HG02970 (cell line): ENCODE data around the gene CERS2.

Experiments used
- ATAC-seq: cut with Tn5 transposase; IDR thresholded peaks from one replicate; pipeline ENCODE4 v1.9.1; 2021; ENCODE audit warnings: mild to moderate bottlenecking, moderate library complexity, moderate number of reproducible peaks; ENCODE audit not compliant: unreplicated experiment, low FRiP score

The CERS2 gene

DNA sequence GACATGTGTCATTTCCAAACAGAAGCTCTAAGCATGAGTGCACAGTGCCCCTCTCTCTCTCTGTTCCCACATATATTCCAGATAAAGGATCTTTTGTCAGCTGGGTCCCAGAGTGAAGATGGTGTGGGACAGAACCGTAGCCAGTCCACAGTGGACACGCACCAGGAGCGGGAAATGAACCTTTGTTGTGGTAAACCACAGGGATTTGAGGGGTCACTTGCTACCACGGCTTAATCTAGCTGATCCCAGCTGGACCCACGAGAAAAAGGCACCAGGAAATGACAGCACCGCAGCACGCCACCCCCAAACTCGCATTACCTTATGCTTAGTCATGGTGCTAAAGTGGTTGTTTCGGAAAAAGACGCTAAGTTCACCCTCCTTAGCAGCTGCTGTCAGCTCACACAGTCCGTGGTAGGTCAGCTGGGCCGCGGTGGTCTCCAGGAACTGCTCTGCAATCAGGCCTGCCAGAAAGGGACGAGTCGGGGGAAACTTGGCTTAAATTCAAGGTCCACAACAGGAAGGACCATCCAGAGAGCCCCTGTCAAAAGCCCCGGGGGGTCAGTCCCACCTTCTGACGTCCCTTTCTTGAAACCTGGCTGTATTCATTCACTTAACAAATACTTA is 24.5 kb upstream of the CERS2 start:
- ATAC-seq, result no peak

DNA sequence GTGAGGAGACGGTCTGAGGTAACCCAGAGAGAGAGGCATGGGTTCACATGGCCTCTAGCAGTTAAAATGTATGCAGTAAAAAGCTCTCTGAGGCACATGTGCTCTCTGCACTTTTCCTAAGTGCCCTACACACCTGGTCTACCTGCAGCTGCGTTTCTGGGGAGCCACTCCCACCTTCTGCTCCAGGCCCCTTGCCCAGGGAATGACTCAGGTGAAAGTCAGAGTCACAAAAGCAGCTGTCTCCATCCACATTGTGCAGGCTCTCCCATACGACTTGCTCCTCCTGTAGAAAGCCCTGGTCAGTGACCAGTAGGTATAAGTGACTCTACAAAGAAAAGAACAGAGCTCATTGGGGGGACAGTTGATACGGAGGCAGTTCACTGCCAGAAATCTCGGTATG is 23.3 kb upstream of the CERS2 start:
- no peak for ATAC-seq

DNA sequence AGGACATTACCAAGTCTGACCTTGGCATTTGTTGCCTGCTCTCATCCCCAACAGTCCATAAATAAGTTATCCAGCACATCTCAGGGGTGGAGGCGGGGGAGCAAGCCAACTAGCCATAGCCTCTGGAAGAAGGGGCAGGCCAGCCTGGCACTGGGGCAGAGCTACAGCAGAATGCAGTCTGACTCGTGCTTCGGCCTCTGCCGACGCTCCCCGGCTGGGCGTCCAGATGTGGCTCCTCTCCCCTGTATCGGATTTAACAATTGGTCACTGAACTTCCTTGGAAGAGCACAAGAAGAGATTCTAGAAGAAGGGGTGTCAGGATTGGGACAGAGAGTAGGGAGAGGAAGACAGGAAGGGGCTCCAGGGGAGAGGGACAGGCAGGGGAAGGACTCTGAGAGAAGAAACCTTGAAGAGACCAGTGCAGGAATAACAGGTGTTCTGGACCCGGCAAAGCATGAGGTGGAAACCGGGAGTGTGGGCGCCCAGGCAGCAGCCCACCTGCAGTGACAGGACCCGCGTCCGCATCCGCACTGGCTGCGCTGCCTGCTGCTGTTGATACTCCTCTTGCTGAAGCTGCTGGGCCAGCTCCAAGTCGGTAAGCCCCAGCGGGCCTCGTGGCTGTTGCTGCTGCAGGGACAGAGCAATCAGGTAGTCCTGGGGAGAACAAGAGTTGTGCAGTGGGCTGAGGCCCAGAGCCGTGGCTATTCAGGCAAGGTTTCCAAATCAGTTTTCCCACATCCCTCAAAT is 22.7 kb upstream of the CERS2 start:
- ATAC-seq, result no peak

DNA sequence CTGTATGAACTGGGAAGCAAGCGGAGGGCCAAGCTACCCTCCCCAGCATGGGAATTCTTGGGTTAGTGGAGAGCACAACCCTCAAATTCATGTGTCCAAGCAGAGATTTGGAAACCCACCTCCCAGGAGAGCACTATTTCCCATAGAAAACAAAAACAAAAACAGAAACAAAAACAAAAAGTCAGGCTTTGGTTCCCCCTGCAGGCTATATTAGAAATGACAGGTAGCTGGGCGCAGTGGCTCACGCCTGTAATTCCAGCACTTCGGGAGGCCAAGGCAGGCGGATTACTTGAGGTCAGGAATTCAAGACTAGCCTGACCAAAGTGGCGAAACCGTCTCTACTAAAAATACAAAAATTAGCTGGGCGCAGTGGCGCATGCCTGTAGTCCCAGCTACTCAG is 21.3 kb upstream of the CERS2 start:
- ATAC-seq, result no peak

DNA sequence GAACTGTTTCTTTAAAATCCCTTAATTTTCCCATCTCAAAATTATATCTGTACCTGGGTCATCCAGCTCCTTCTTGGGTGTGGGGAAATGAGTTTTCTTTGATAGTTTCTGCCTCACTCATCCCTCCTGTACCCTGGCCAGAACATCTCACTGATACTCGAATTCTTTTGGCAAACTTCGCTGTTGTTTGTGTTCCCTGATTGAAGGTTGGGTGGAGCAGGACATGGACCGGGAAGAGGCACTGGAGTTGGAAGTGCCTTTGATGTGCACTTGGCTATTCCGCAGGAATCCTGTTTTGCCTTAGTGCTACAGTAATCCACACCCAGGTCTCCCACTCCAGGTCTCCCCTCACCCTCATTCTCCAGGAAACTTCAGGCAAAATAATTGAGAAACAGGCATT is 20.8 kb upstream of the CERS2 start:
- ATAC-seq, result no peak

DNA sequence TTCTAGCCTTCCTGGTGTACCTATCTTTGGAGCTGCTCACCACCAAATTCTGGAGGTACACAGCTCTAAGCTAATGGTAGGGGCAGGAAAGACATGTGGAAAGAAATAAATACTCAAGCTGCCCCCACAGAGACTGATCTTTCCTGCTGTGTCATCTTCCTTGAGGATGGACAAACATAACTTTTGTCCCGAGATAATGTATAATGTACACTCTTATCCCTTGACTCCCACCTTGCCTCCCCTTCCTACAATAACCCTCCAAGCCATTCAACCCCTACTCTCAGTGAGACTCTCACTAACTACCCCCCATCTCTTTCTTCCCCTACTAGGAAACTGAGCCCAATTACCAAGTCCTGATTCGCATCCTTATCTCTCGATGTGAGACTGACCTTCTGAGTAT is 19.6 kb upstream of the CERS2 start:
- no peak for ATAC-seq

DNA sequence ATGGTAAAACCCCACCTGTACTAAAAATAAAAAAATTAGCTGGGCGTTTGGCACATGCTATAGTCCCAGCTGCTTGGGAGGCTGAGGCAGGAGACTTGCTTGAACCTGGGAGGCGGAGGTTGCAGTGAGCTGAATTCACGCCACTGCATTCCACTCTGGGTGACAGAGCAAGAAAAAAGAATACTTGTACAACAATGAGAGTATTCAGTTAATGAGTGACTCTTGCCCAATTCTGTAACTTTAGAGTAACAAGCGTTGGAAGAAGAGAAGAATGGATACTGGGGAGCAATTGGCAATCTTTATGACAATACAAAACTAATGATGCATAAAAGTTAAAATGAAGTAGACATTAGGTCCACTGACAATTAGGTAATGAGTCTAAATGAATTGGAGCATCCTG is 18.0 kb upstream of the CERS2 start:
- no peak for ATAC-seq

DNA sequence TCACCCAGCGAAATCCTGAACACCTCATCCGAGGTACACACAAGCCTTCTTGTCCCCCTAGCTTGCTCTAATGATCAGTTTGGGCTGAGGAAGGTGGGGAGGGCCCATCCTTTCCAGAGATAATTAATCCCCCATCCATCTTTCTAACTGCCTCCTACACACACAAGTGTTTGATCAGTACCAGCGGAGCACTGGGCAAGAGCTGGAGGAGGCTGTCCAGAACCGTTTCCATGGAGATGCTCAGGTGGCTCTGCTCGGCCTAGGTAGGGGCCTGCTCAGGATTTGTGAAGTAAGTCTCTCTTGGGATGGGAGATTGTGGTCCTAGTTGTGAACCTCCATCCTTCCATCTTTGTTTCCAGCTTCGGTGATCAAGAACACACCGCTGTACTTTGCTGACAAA is 13.3 kb upstream of the CERS2 start:
- no peak for ATAC-seq

DNA sequence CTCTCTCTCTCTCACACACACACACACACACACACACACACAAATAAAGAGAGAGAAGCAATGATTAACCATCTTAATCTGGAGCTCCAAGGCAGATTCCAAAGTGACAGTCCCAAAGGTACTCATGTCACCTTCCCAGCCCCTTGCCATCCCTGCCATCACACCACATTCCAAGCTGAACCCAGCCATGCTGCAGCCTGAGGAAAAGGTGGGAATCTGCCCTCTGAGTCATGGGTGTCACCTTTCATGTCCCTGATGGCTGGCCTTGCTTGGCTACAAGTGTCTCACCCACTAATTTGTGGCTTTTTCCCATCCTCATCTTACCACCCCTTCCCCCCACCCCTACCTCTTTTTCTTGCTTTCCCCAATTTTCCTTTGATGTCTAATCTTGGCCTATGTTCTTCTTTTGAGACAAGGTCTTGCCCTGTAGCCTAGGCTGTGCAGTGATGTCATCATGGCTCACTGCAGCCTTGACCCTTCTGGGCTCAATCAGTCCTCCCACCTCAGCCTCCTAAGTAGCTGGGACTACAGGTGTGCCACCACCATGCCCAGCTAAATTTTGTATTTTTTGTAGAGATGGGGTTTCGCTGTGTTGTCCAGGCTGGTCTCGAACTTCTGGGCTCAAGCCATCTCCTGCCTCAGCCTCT is 10.7 kb upstream of the CERS2 start:
- no peak for ATAC-seq

DNA sequence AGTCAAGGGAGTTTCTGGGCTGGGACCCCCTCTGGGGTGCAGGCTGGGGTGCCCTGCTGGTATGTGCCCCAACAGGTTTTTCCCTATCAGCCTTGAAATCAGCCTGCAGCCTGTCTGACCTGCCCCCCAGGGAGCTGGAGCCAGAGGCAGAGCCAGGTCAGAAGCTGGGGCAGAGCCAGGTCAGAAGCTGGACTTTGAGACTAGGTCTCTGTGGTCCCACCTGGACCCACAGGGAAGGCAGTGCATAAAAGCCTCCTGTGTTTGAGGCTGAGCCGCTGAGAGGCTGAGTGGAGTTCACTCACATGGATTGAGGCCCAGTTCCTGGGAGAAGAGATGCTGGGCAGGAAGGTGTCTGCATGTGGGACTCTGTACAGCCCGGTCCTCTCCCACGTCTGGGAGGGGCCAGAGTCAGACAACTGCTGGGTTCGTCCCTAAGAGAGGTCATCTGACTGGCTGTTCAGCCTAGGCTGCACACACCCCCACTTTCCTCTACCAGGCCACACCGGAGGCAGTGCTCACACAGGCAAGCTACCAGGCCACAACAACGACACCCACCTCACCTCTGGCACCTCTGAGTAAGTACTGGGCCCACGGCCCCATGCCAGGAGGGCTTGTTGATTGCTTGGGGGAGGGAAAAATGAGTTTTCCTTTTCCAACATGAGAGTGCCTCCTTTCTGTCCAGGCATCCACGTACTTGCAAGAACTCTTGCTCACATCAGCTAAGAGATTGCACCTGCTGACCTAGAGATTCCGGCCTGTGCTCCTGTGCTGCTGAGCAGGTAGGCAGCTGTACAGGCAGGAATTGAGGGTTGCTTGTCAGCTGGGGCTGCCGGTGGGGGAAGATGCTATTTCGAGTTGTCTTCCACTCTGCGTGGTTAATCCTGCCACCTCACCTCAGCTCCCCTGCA is 7.4 kb upstream of the CERS2 start, which contains the start of gene ANXA9:
ANXA9 (plus strand) TSS at position 488 of the 908 bp plus-strand sequence. CDS start 814 bp downstream, outside the sequence.
- no peak for ATAC-seq

DNA sequence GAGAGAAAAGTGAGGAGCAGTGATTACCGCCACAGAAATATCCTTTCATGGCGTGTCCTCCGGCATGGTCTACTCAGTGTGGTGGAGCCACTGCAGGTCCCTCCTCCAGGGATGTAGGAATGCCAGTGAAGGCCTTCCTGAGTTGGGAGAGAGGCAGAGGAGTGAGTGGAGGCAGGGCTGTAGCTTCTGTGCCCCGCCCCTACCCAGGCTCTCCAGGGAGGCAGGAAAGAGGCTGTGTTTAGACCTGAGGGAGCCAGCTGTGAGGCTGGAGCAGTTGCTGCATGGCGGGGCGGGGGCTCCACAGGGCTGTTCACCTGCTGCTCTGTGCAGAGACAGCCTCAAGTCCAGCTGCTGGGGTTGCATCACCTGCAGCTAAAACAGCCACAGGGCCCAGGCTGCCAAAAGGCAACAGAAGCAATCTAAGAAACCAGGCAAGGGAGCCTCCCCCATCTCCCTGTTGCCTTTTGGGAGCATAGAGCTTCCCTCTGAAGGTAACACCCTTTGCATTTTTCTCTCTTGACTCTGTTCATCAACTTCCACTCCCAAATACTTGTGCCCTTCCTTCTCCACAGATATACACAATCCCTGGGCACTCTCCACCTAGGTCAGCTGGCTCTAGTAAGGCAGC is 6.7 kb upstream of the CERS2 start:
- no peak for ATAC-seq

DNA sequence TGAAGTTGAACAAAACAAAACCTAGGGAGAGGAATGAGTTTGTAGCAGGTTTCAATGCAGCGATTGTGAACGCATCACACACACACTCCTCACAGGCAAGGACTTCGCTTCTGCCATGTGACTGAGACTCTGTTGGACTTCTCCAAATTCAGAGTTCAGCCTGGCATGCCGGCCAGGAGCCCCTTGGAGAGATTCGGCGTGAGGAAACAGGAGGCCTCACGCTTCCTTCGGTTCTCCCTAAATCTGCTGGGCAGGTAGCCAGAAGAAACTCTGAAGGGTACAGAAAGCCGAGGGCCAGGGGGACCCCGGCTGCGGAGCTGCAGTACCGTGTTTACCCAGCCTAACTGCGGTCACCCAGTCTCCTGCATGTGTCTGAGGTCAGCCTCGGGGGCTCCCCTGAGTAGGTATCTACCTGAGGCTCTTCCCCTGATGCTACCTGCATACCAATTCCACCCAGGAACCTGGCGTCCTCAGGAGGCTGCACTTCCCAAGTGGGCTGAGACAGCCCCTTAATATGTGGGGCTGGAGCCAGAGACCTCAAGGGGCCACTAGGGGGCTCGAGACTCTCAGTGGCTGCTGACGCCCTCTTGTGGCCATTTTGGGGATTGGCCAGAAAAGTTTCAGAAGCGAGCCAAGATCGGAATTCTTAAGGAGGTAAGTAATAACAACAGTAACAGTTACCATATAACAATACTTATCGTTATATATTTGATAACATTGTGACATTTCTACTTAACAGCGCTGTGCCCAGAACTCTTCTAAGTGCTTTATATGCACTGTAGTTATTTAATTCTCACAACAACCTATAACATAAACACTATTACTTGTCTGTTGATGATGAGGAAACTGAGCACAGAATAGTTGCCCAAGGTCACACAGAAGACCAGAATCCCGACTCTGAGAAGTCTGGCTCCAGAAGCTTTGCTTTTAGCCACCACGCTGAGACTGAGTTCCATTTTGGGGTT is 4.7 kb upstream of the CERS2 start:
- peak; percentile 52 for ATAC-seq

DNA sequence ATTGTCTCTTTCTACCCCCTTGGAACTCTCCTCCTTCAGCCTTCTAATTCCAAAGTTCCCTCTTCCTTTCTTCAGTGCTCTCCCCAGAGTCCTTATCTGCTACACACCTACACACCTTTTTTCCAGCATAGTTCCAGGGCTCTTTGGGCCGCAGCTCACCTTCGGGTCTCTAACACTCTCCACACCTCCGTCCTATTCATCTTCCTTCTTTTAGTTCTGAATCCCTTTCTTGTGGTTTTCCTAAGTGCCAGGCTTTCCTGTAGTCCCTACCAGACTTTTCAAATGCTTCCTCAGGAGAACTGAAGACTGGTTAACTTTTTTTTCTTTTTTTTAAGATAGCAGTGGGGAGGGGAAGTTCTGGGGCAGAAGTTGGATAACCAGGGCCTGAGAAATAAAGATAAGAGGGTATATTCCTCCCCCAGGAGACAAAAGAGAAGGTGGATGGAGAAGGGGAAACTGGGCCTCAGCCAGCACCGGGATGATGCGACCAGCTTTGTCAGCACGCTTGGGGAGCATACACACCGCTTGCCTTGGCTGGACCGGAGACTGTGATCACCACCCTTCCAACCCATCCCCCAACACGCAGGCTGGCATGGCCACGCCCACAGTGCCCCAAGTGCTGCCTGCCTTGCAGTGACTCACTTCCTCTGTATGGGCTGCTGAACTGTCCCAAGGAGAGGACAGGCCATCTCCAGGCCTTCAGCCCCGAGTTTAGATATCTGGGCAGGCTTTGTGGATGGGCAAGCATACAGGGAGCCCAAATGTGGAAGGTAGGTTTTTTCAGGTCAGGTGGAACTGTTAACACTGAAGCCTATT is 2.5 kb upstream of the CERS2 start:
- no peak for ATAC-seq

DNA sequence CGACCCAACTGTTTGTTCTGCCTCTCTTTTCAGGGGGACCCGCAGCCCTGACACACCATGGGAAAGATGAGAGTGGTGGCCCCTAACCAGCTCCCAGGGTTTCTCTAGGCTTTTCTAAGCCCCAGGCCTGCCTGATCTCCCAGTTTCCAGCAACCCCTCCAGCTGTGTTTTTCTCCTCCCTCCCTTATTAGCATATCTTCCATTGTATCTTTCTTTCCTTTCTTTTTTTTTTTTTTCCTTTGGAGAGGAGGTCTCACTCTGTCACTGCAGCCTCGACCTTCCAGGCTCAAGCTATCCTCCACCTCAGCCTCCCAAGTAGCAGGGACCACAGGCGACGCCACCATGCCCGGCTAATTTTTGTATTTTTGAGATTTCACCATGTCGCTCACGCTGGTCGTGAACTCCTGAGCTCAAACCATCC is 1.8 kb upstream of the CERS2 start:
- no peak for ATAC-seq

DNA sequence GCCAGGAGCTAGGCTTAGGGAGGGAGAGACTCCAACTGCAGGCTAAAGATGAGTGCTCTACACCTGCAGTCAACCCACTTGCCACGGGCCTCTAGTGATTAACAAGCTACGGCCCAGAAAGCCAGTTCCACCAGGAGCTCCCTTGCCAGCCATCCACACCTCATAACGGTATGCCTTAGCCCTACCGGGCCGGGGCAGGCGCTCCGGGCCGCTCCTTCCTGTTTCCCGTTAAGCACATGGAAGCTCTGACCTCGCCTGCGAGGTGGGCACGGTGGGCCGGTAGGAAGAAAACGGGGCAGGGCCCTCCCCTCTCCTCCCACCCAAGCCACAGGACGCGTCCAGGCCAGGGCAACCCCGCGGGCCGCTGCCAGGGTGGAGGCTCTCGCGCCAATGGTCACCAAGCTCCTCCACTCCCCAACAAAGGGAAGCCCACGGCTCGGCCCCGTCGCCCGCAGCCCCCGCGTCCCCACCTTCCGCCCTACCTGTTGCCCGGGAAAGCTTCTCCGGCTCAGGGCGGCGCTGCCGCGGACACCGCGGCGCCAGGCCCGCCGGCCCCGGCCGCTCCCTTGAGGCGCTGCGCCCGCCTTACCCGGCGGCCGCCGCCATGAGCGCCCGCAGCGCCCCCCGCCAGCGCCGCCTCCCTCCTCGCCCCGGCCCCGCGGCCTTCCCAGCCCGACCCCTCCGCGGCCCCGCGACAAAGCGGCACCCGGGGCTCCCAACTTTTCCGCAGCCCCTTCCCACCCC is 627 bp downstream of the CERS2 start:
- peak; percentile 41 for ATAC-seq

DNA sequence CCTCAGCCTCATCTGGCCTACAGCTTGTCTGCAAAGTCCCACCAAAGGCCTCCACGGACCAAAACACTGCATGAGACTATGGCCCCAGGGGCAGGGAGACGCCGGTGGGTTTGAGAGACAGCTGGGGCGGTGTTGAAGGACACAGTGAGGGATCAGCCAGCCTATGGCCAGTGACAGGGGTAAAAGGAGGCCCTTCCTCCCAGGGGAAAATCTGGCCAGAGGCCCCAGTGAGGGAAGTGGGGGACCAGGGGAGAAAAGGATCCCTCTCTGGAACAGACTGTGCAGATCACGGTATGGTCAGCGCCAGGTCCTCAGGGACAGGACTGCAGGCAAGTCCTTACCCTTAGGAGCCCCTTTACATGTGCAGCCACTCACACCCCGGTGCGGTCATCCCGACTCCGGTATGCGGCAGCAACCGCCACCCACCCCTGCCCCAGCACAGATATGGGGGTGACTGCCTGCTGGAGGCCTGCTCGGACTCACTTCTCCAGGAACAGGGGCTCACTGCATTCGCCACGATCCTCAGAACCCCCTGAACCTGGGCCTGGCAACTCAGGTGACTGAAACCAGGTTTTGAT is 1.3 kb downstream of the CERS2 start:
- ATAC-seq, result no peak

DNA sequence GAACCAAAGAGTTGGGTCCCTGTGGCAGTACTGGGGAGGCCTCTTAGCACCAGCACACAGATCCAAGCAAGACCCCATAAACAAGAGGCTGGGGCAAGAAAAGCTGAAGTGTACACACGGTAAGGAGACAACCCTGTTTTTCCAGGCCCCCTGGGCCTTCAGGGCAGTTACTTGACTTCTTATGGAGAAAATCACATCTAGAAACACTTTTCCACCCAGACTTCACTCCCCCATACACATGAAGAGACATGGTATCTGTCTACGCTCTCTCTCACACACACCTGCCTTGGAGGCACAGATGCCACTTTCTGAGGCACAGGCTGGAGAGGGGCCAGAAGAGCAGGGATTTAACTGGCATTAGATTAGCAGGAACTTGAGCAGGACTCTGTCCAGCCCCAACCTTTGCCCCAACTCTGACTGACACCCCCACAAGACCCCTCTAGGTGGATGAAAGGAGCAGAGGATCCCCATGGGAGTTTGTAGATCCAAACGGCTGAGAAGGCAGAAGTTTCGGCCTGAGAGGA is 2.2 kb downstream of the CERS2 start:
- ATAC-seq, result no peak
